ENCODE results near the gene MDFI. TPM values are rescaled to one million over a fixed set of nuclear protein-coding genes. Genes with fewer than 3 reads are reported as not detected.

MDFI gene, protein sequence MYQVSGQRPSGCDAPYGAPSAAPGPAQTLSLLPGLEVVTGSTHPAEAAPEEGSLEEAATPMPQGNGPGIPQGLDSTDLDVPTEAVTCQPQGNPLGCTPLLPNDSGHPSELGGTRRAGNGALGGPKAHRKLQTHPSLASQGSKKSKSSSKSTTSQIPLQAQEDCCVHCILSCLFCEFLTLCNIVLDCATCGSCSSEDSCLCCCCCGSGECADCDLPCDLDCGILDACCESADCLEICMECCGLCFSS
- not detected for polyA plus RNA-seq (2012; ENCODE audit: missing spikeins)

DNA sequence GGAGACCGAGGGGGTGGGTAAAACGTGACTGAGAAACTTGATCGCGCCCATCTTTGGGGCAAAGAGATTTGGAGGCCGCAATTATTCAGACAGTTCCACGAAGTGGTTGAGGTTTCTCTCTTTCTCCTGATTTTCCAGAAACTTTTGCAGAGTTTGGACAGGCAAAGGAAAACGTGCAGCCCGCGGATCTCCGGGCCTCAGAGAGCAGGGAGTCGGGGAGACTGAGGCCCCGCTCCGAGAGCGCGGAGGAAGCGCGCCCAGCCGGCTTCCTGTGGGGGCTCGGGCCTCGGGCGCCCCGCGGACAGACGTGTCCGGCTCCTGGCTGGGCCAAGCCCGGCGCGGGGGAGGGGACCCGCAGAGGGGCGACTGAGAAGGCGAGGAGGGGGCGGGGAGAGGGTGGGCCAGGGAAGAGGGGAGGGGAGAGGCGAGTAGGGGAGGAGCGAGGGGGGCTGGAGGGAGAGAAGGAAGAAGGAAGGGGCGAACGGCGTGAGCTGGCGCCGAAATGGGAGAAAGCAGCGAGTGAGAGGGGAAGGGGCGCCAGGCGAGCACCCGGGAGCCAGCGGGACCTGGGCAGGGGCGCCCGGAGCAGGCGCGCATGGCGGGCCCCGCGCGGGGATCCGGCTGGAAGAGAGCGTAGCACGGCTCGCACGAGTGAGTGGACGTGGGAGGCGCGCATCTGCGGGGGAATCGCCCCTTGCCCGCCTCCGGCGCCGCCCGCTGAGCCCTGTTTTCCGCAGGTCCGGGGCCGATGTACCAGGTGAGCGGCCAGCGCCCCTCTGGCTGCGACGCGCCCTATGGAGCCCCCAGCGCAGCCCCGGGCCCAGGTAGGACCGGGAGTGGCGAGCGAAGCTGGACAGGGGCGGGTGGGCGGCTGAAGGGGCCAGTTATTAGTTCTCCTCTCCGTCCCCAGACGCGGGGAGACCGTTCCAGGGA is at the start of gene MDFI:
Gene MDFI (plus strand): TSS at position 467 of the 933 bp plus-strand sequence. CDS start 282 bp downstream, at position 749.
- FAIRE-seq = no peak
- TF ChIP-seq POLR2AphosphoS5 (IDR thresholded peaks at IDR 0.05; ENCODE audit: low read depth, low read length) (no peak), POLR2A (IDR thresholded peaks at IDR 0.05; ENCODE audit: low read depth, low read length) (no peak), TAF1 (IDR thresholded peaks at IDR 0.05; ENCODE audit: borderline replicate concordance, low read depth, low read length) (no peak)
- no peak for DNase-seq (ENCODE audit: insufficient read length)

DNA sequence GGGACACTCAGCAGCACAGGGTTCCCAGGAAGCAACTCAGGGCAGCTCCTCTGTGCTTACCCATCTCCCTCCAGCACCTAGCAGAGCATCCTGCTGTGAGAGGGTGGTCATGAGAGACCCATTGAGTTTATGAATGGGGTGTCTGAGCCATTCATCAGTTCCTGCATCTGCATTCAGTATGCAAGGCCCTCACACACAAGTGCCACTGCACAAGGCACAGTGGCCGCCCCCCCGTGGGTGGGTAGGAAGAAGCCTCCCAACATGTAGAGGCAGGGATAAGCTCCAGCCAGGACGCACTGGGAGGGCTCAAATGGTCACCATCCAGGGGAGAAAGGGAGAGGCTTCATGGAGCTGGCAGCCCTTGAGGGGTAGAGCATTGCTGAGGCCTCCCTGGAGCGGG is 49.0 kb upstream of the MDFI start:
- no peak for TF ChIP-seq TAF1 (IDR thresholded peaks at IDR 0.05; ENCODE audit: borderline replicate concordance, low read depth, low read length)
- no peak for DNase-seq (ENCODE audit: insufficient read length)
- FAIRE-seq = no peak

DNA sequence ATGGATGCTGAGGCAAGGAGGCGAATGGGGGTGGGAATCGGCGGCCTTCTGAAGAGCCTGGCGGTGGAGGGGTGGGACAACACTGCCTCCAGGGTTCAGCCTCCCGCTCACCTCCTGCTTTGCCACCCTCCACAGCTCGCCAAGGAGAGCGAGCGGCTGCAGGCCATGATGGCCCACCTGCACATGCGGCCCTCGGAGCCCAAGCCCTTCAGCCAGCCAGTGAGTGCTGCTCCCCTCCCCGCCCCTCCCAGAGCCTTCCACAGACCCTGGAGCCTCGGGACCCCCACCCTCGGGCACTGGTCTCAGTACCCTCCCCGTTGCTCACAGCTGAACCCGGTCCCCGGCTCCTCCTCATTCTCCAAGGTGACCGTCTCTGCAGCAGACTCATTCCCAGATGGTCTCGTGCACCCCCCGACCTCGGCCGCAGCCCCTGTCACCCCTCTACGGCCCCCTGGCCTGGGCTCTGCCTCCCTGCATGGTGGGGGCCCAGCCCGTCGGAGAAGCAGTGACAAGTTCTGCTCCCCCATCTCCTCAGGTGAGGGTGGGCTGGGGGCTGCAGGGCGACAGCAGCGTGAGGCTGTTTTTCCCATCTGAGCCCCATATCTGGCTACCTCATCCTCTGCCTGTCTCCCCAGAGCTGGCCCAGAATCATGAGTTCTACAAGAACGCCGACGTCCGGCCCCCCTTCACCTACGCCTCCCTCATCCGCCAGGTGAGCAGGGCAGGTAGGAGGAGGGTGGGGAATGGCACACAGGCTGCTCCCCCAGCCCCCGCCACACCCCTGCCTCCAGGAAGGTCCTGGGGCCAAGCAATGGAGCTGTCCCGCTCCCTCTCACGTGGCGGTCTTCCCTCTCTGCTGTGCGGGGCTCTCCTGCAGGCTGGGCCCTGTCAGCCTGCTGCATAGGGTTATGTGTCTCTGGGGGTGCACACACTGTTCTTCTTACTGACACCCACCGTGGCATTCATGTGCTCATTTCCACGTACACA is 48.3 kb upstream of the MDFI start:
- no peak for DNase-seq (ENCODE audit: insufficient read length)
- no peak for FAIRE-seq

DNA sequence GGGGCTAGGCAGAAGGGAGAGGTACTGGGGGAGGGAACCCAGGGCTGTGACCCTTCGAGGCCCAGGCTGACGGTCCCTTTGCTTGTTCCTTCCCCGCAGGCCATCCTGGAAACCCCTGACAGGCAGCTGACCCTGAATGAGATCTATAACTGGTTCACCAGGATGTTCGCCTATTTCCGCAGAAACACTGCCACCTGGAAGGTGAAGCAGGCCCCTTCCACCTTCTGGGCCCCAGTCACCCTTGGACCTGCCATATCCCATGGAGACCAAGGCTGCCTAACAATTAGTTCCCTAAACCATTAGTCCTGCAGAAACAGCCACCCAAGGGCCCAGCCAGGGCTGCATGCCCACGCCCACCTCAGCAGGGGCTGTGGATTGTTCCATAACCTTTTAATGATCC is 47.1 kb upstream of the MDFI start:
- FAIRE-seq (no peak), DNase-seq (ENCODE audit: insufficient read length) (no peak)
- TF ChIP-seq POLR2AphosphoS5 (IDR thresholded peaks at IDR 0.05; ENCODE audit: low read depth, low read length) (no peak), POLR2A (IDR thresholded peaks at IDR 0.05; ENCODE audit: low read depth, low read length) (no peak), TAF1 (IDR thresholded peaks at IDR 0.05; ENCODE audit: borderline replicate concordance, low read depth, low read length) (no peak)

More for the DNA sequence above, 48.3 kb upstream of the MDFI start:
- TF ChIP-seq TAF1 (IDR thresholded peaks at IDR 0.05; ENCODE audit: borderline replicate concordance, low read depth, low read length) (no peak), POLR2A (IDR thresholded peaks at IDR 0.05; ENCODE audit: low read depth, low read length) (no peak), POLR2AphosphoS5 (IDR thresholded peaks at IDR 0.05; ENCODE audit: low read depth, low read length) (no peak)

DNA sequence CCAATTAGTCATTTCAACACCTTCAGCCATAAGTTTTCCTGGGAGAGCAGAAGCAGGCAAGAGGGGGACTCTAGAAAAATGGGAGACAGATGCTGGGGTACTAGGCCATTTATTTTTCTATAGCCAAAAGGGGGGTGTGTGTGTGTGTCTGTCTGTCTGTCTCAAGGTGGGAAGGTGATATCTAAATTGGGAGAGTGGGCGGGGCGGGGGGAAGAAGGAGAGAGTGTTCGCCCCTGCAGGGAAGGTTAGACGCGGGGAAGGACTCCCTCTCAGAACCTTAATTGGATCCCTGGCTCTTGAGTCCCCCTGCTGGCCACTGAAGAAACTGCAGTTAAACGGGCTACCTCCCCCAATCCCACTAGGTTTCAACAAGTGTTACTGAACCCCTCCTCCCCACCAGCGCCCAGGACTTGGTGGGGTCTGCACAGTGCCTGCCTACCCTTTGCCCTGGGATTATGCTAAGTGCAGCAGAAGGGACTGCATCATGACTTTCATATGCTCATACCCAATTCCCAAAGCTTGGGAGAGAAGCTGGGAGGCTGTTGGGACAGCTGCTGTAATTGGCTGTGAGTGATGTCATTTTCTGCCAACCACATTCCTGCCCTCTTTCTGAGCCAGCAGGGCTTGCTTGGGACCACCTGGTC is 46.3 kb upstream of the MDFI start:
- peak; percentile 87 for DNase-seq (ENCODE audit: insufficient read length)
- TF ChIP-seq TAF1 (IDR thresholded peaks at IDR 0.05; ENCODE audit: borderline replicate concordance, low read depth, low read length) (no peak), POLR2A (IDR thresholded peaks at IDR 0.05; ENCODE audit: low read depth, low read length) (no peak), POLR2AphosphoS5 (IDR thresholded peaks at IDR 0.05; ENCODE audit: low read depth, low read length) (no peak)
- peak; percentile 90 for FAIRE-seq

DNA sequence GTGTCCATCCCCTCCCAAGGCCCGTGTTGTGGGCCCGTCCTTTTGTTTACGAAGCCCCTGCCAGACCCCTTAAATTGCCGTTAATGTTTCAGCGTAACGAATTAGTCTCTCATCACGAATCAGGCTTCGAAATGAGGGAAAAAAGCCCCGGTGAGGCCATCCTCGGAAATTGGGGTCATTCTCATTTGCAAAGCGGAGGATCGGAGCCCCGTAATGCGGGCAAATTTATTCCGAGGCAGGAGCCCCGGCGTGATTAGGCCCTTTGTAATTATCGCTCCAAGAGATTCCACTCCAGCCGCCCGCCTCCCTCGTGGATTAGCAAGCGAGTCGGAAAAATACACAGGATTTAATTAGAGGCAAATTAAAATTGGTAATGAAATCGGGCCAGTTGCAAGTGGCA is 44.9 kb upstream of the MDFI start:
- FAIRE-seq (no peak), DNase-seq (ENCODE audit: insufficient read length) (no peak)
- TF ChIP-seq POLR2AphosphoS5 (IDR thresholded peaks at IDR 0.05; ENCODE audit: low read depth, low read length) (no peak), POLR2A (IDR thresholded peaks at IDR 0.05; ENCODE audit: low read depth, low read length) (no peak), TAF1 (IDR thresholded peaks at IDR 0.05; ENCODE audit: borderline replicate concordance, low read depth, low read length) (no peak)

DNA sequence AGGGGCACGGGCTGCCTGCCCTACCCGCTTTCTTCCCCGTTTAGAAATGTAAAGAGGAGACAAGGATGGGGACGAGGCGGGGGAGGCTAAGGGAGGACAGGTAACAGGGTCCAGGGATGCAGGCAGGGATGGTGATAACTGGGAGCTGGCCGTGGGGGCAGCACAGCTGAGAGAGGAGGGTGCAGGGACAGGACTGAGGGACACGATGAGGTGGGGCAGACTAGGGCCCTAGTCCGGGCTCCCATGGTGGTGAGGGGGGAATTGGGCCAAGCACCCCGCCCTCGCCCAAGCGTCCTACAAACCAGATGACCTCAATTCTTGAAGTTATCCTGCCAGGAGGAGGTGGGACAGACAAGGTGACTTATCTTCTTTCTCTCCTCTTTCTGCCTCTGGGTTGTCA is 44.4 kb upstream of the MDFI start:
- TF ChIP-seq POLR2AphosphoS5 (IDR thresholded peaks at IDR 0.05; ENCODE audit: low read depth, low read length) (no peak), TAF1 (IDR thresholded peaks at IDR 0.05; ENCODE audit: borderline replicate concordance, low read depth, low read length) (no peak)
- no peak for DNase-seq (ENCODE audit: insufficient read length)
- FAIRE-seq = no peak

DNA sequence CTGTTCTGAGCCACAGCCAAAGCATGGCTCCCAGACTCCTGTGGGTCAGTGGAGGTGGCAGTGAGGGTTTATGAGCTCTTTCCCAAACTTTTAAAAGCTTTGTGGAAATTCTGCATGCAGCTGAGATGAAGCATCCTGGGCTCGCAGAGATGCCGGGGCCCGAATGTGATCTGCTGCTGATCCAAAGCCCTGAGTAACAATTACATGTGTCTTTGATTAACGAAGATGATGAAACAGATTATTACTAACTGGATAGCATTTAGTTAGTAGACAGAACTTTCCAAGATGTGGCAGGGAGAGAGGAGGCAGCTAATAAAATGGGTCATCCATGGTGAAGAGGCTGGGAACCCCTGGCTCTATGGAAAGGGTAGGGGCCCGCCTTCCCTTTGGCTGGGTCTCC is 43.9 kb upstream of the MDFI start:
- FAIRE-seq (no peak), DNase-seq (ENCODE audit: insufficient read length) (no peak)
- TF ChIP-seq POLR2A (IDR thresholded peaks at IDR 0.05; ENCODE audit: low read depth, low read length) (no peak), TAF1 (IDR thresholded peaks at IDR 0.05; ENCODE audit: borderline replicate concordance, low read depth, low read length) (no peak), POLR2AphosphoS5 (IDR thresholded peaks at IDR 0.05; ENCODE audit: low read depth, low read length) (no peak)

DNA sequence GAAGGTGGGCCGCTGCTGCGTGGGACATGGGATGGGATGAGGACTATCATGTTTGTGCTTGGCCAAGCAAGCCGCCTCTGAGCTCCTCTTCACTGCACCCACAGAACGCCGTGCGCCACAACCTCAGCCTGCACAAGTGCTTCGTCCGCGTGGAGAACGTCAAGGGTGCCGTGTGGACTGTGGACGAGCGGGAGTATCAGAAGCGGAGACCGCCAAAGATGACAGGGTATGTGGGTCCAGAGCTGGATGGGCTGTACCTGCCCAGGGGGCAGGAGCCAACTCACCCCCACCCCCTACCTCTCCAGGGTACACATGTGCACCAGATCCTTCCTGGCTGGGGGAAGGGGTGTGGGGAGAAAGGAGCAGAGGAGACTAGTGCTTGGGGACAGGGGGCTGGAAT is 43.5 kb upstream of the MDFI start:
- FAIRE-seq (no peak), DNase-seq (ENCODE audit: insufficient read length) (no peak)
- TF ChIP-seq TAF1 (IDR thresholded peaks at IDR 0.05; ENCODE audit: borderline replicate concordance, low read depth, low read length) (no peak), POLR2AphosphoS5 (IDR thresholded peaks at IDR 0.05; ENCODE audit: low read depth, low read length) (no peak), POLR2A (IDR thresholded peaks at IDR 0.05; ENCODE audit: low read depth, low read length) (no peak)

DNA sequence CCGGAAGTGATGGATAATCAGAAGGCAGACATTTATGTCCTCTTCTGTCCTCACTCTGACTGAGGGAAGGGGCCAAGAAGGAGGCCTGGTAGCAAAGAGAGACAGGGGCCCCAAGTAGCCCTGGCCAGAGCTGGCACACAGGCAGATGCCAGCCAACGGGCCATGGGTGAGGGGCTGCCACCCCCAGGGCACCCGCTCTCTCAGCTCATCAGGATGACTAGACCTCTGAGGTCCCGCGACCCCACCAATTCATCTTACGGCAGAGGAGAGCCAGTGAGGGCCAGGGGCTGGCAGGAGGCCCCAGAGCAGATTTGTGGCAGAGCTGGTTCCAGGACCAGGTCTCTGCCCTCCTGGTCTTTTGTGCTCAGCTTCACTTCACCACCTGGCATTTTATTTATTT is 43.1 kb upstream of the MDFI start:
- no peak for FAIRE-seq
- no peak for TF ChIP-seq POLR2A (IDR thresholded peaks at IDR 0.05; ENCODE audit: low read depth, low read length)
- no peak for TF ChIP-seq TAF1 (IDR thresholded peaks at IDR 0.05; ENCODE audit: borderline replicate concordance, low read depth, low read length)
- TF ChIP-seq POLR2AphosphoS5 (IDR thresholded peaks at IDR 0.05; ENCODE audit: low read depth, low read length) = no peak
- no peak for DNase-seq (ENCODE audit: insufficient read length)
